Spleen (tissue), 7 donors: ENCODE measurements around the gene RPTOR.

Experiments used
- POLR2AphosphoS5 ChIP-seq, 3 donors: sonication (generic); formaldehyde crosslinking; IDR thresholded peaks; one replicate each; pipeline ENCODE4 v1.5.1; 2017; ENCODE audit warnings: antibody characterized with exemption in 3 of 3
- TF ChIP-seq, protein P1 (sequence below), 11 experiments: fragments of 200-600 bp in 7 of 11; fragments of 450-650 bp in 4 of 11; sonication (generic) in 4 of 11; IDR thresholded peaks in 8 of 11; conservative IDR thresholded peaks in 3 of 11; 1 replicate in 7 of 11; 2 replicates in 4 of 11; pipeline versions ENCODE4 v1.4.0 to v1.8.0; 2016 to 2021; ENCODE audit warnings: antibody characterized with exemption in 11 of 11, inconsistent platforms in 4 of 11, mild to moderate bottlenecking in 1 of 11
- donor health status: DM: no; HTN: no; CAD: no; lungs with moderate emphysema.
- donor health status: DM: no; HTN: no; CAD: no.
- donor health status: DM: no; HTN: no; CAD: no.

DNA sequence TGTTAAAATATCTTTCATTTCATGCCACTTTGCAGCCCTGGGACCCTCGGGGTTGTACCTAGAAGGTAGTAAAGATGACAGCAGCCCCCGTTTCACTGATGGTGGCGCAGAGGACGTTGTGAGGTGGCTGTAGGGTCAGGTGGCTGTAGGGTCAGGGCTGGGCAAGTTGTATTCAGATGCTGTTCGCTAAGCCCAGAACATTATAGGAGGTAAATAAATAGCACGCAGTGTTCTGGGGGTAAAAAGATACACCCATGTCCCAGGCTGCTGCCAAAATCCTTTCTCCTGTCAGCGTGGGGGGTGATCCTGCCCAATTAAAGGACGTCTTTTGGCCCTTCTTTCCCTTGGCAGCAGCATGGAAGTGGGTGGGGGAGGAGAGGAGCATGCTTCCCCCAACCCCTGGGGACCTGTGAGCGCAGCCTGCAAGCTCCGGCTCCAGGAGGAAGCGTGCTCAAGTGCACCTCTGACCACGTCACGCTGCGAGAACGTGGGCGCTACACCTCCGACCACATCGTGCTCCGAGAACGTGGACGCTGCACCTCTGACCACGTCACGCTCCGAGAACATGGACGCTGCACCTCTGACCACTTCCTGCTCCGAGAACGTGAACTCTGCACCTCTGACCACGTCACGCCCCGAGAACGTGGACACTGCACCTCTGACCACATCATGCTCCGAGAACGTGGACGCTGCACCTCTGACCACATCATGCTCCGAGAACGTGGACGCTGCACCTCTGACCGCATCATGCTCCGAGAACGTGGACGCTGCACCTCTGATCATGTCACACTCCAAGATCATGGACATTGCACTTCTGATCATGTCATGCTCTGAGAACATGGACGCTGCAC lies 182.1 kb downstream of the RPTOR start:
- TF ChIP-seq, protein P1, sequence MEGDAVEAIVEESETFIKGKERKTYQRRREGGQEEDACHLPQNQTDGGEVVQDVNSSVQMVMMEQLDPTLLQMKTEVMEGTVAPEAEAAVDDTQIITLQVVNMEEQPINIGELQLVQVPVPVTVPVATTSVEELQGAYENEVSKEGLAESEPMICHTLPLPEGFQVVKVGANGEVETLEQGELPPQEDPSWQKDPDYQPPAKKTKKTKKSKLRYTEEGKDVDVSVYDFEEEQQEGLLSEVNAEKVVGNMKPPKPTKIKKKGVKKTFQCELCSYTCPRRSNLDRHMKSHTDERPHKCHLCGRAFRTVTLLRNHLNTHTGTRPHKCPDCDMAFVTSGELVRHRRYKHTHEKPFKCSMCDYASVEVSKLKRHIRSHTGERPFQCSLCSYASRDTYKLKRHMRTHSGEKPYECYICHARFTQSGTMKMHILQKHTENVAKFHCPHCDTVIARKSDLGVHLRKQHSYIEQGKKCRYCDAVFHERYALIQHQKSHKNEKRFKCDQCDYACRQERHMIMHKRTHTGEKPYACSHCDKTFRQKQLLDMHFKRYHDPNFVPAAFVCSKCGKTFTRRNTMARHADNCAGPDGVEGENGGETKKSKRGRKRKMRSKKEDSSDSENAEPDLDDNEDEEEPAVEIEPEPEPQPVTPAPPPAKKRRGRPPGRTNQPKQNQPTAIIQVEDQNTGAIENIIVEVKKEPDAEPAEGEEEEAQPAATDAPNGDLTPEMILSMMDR (IDR thresholded peaks at IDR 0.05 in 8 of 11, conservative IDR thresholded peaks at IDR 0.05 in 3 of 11): no peak
- peak in 1 of 3 donors; percentile 9 for TF ChIP-seq POLR2AphosphoS5 (IDR thresholded peaks at IDR 0.05)
